GM08714 (cell line): Measurements from ENCODE around the gene ARMH3.
A peak's percentile ranks its signal among the peaks of the same experiment; 100 is the strongest.

Experiments
- H3K4me3 ChIP-seq: fragments of 200-500 bp; sonication (Bioruptor generic); 2 replicates; pipeline ENCODE4 v1.5.1; 2014; ENCODE audit warnings: mild to moderate bottlenecking, low read length, inconsistent platforms
- ZNF274 ChIP-seq: IDR thresholded peaks from 2 replicates; pipeline ENCODE4 v1.6.1; 2012; ENCODE audit warnings: mild to moderate bottlenecking, low read depth, low read length

The ARMH3 gene

GRCh38 chr10:101867931-101868330 lies 188.0 kb downstream of the ARMH3 start:
- no peak overlapping the region for H3K4me3 ChIP-seq
- TF ChIP-seq ZNF274: no peak

- no peak for TF ChIP-seq ZNF274
- no peak overlapping the region; the same call in 1 of the 2 replicates for H3K4me3 ChIP-seq
These were observed 196.4 kb downstream of the ARMH3 start for GRCh38 chr10:101859530-101859929.

DNA sequence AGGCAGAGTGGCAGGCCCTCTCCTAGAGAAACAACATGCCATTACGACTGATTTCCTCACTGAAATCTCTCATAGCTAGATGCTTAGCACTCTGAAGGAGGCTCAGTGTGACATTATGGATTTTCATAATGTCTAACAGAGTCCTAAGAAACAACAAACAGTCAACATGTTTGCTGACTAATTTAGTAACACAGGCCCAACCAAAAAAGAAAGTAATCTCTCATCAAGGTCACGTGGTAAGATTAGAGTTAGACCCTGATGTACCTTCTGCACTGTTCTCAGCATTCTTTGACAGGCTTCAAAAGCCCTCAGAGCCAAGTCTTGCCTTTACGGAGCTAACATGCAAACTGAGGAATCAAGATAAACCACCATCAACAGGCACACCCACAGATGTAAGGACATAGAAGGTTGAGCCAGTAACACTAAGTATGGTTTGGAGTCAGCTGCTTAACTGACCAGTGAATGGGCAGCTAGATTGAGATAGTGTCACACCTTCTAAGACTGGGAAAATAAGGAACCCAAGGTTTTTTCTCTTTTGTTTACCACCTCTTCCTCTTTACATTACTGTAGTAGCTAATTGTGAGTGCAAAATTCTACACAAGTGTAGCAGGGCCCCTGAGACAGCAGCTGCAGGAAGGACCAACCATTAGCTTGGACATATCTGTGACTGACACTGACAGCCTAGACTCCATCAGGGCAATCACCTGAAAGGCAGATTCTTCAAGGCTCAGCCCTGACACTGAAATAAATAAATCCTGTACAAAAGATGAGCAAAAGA lies 197.1 kb downstream of the ARMH3 start:
- no peak for TF ChIP-seq ZNF274

DNA sequence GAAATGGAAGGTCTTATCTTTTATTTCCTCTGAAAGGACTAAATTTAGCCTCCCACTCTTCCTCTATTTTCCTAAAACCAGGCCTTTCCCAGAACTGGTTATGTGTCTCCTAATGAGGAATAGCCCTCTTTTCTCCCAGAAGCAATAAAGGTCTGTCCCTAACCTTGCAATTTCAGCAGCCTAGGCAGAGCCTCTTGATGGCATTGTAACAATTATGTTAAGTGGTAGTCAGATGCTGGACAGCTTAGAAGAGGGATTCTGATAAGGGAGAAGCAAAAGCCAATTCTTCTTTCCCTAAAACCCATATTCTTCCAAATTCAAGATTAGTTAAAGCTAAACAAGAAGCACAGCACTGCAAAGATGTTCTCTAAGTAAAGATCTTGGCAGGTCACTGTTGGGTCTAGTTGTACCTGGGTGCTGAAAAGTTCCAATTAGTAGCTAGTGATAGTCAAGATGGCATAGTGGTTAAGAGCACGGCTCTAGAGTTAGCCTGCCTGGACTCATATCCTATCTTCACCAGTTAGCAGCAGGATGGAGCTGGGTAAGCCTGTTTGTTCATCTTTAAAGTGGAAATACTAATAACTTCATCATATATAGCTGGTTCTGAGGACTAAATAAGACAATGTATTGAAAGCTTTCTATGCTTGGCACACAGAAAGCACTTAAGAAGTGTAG lies 198.0 kb downstream of the ARMH3 start:
- TF ChIP-seq ZNF274: no peak
- H3K4me3 ChIP-seq: no peak overlapping the region

More for the DNA sequence above, 197.1 kb downstream of the ARMH3 start:
- H3K4me3 ChIP-seq: no peak overlapping the region; the same call in 1 of the 2 replicates

DNA sequence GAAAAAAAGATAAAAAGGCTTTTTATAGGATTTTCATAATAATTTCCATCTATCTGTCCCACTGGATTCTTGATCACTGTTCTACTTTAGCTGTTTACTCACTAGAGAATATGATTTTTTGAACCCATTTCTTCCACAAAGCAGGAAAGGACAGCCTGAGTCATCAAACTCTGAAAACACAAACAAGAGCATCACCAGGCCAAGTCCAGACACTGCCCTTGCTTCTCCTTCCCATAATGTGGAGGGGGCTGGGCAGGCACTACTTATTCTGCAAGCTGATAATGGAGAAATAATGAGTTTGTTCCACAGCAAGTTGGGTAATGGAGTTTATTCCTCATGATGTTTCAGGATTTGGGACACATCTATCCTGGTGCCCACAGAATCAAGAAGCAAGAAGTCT lies 199.3 kb downstream of the ARMH3 start:
- H3K4me3 ChIP-seq: no peak overlapping the region
- TF ChIP-seq ZNF274: no peak

DNA sequence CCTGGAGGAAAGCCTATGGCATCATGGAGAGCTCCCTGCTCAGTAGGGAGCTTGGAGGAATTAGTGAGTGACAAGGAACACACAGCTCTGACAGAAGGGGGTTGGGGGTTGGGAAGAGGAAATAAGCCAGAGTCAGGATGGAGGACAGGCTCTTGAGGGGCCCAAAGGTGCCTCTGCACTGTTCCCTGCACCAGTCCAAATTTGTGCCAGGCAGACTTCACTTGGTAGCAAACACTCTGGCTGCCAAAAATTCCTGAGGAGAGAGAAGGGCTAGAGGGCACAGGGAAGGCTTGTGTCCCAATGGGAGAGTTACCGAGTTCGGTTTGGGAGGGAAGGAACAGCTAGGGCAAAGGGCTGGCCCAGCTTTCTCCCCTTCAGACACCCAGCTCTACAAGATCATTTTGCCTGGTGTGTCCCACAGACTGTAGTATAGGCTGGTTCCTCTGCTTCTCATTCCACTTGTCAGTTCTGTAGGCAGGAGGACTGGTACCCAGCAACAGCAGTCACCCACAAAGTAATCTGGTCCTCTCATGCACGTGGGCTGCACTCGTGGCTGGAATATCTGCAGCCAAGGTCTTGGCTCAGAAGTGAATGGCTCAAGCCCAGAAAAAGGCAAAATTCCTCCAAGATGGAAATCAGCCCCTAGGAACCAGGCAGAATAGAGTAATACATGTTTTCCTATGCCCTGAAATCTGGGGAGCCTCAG lies 204.4 kb downstream of the ARMH3 start:
- no peak for TF ChIP-seq ZNF274
- no peak overlapping the region for H3K4me3 ChIP-seq

DNA sequence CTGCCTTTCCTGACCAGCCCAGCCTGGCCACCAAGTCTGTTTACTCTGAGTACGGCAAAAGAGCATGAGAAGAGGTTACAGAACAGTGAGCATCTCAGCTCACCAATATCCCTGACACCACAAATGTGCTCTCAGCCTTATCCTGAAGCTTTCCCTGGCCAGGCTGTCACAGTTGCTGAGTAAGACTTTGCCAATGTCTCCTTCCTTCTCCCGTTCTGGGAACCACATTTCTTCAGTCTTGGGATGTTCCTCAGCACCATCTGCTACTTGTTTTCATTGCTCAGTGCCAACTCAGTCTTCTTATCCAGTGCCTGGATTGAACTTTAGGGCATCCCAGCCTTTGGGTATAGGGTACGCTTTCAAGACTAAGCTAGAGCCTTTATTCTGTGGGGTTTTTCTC lies 205.2 kb downstream of the ARMH3 start:
- TF ChIP-seq ZNF274: no peak
- H3K4me3 ChIP-seq: no peak overlapping the region

DNA sequence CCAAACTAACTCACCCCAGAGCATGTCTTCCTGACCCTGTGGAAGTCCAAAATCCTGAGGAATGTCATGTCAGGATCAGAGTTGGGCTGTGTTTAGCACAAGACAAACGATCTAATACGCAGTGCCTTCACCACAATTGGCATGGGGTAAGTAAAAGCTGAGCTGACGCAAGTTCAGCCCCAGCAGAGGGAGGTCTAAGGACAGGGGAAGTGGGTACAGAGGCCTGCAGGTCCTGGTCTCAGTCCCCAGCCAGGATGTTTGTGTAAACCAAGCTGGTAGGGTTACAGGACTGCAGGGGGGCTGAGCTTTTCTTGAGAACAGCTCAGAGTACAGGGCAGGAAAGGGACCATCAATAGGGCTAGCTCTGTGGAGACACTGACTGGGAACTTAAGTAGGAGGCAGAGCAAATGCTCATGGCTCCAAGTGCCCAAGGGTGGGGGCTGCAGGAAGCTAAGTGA lies 207.1 kb downstream of the ARMH3 start:
- no peak for TF ChIP-seq ZNF274
- no peak overlapping the region for H3K4me3 ChIP-seq

GRCh38 chr10:101848408-101848807 lies 207.6 kb downstream of the ARMH3 start:
- no peak for TF ChIP-seq ZNF274
- no peak overlapping the region for H3K4me3 ChIP-seq

GRCh38 chr10:101845893-101846292 lies 210.1 kb downstream of the ARMH3 start:
- H3K4me3 ChIP-seq: no peak overlapping the region
- TF ChIP-seq ZNF274: no peak

DNA sequence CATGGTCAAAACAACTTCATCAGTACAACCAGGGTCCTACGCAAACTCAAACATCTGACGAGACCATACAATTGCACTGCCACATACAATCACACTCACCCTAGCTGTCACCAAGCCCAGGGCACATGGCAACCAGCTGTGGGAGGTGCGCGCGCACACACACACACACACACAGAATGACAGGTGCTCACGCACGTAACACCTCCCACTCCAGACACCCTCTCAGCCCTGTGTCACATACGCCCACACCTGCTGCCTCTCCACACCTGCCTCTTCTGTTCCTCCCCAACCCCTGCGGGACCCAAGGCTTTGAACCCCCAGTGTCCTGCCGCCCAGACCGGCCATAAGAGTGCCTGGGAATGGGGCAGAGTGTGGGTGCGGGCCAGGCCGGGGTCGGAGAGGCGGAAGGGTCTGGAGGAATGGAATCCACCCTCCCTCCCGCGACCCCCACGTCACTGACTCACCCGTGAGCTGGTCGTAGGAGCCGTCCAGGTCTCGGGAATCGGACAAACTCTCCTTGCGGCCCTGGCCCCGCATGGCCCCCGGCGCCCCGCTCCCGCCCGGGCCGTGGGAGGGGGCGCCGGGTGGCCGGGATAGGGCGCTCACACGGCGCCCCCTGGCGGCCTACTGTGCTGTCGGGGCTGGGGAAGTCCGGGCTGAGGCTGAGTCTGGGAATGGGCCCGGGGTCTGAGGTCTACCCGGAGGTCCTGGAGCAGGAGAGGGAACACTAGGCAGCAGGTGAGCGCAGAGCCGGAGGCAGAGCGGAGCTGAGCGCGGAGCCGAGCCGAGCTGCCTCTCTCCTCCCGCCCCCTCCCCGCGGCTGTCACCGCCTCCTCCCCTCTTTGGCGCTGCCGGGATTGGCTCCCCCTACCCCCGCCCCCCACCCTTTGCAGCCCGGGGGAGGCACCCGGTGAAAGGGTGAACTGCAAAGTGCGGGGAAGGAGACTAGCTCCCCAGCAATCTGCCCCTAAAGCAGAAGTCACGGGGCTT lies 212.6 kb downstream of the ARMH3 start, which contains the start of gene KCNIP2:
Gene KCNIP2, minus strand, starts transcription at position 769 of the 990 bp plus-strand sequence. Its CDS starts 232 bp downstream, at position 537.
- no peak for TF ChIP-seq ZNF274
- no peak within 1 kb of the TSS for H3K4me3 ChIP-seq

- no peak for TF ChIP-seq ZNF274
- H3K4me3 ChIP-seq: no peak overlapping the region
These were observed 214.1 kb downstream of the ARMH3 start for GRCh38 chr10:101841826-101842225.

DNA sequence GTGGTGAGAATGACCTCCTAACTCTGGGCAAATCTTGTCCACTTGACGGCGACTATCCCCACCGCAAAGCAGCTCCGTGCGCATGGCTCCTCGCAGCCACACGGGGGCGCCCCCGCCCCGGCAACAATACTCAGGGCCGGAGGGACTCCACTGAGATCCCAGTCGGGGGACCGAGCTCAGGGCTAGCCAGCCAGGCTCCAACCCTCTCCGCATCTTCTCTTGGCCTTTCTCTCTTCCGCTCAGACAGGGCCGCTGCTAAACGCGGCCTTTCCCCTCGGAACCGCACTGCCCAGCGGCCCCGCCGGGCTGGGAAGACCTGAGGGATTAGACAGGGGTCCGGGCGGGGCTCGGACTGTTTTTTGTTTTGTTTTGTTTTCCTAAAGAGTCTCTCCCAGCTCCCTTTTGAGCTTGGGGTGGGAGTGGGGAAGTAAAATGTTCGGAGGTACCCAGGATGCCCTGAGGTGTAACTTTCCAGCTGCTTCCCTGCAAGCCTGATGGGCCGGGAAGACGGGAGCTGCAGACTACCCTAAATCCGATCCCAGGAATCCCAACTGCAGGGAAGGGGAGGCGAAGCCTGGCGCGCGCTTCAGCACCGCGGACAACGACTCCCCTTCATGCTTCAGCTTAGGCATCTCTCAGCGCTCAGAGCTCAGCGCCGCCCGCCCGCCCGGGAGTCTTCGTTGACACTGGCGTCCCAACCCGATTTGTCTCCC lies 215.1 kb downstream of the ARMH3 start:
- TF ChIP-seq ZNF274: no peak
- peak overlapping the region; percentile 55; the same call in 1 of the 2 replicates for H3K4me3 ChIP-seq
